Measurements from ENCODE around the gene CNTNAP2.

The CNTNAP2 gene

DNA sequence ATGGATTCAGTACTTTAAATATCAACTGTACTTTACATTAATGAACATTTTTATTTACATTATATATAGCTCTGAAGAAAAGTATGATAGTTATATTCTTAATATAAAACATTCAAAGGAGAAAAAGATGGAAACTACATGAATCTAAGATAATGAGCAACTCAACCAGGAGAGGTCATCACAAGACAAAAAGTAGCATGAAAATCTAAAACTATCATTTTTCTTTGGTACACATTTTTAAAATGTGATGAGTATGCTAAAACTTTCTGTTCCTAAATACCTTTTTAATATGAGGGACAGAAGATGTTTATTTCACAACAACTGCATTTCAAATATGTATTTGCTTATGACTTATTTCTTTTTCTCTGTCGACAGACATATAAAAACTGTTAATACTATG is 2.4 kb downstream of the CNTNAP2 start:
- no peak for DNase-seq (ENCODE audit: extremely low read depth, low read depth)
- TF ChIP-seq, protein P1, sequence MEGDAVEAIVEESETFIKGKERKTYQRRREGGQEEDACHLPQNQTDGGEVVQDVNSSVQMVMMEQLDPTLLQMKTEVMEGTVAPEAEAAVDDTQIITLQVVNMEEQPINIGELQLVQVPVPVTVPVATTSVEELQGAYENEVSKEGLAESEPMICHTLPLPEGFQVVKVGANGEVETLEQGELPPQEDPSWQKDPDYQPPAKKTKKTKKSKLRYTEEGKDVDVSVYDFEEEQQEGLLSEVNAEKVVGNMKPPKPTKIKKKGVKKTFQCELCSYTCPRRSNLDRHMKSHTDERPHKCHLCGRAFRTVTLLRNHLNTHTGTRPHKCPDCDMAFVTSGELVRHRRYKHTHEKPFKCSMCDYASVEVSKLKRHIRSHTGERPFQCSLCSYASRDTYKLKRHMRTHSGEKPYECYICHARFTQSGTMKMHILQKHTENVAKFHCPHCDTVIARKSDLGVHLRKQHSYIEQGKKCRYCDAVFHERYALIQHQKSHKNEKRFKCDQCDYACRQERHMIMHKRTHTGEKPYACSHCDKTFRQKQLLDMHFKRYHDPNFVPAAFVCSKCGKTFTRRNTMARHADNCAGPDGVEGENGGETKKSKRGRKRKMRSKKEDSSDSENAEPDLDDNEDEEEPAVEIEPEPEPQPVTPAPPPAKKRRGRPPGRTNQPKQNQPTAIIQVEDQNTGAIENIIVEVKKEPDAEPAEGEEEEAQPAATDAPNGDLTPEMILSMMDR (IDR thresholded peaks at IDR 0.05; ENCODE audit: low read depth, low read length, missing control alignments): no peak
- no peak overlapping the region for H3K4me3 ChIP-seq (replicated peaks; ENCODE audit: low read depth, low read length)

GRCh38 chr7:146123715-146124114 is 7.1 kb downstream of the CNTNAP2 start:
- no peak overlapping the region for H3K4me3 ChIP-seq (replicated peaks; ENCODE audit: low read depth, low read length)
- no peak for DNase-seq (ENCODE audit: extremely low read depth, low read depth)
- TF ChIP-seq, protein P1 (IDR thresholded peaks at IDR 0.05; ENCODE audit: low read depth, low read length, missing control alignments): no peak

DNA sequence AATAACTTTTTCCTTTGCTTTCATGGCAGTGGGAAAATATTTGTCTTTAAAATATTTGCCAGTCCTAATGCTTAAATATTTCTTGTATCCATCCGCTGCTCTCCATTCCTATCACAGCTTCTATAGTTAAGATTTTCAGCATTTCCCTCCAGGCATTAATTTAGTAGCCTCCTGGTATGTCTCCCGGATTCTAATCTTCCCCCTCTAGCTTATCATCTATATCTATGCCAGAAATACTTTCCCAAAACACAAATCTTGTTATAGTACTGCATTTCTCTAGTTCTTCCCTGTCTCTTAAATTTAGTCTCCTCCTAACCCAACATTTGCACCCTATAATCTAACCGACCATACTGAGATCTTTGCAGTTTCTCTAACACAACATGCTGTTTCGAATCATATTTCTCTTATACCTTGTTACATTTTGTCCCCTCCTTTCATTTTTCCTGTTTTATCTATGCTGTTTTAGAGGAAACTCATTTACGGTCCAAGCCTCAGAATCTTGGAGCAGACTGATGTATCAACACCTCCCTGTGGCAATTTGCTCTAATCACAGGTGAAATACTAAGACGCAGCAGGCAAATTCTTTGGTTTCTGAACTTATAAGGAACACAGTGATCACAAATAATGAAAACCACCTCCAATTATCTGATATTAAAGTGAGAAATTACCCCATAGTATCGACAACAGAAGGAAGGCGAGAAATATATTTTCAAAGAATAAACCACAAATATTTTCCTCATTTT is 10.3 kb downstream of the CNTNAP2 start:
- H3K4me3 ChIP-seq (replicated peaks; ENCODE audit: low read depth, low read length): no peak overlapping the region
- TF ChIP-seq, protein P1 (IDR thresholded peaks at IDR 0.05; ENCODE audit: low read depth, low read length, missing control alignments): no peak
- no peak for DNase-seq (ENCODE audit: extremely low read depth, low read depth)

GRCh38 chr7:146129296-146129695 is 12.7 kb downstream of the CNTNAP2 start:
- DNase-seq (ENCODE audit: extremely low read depth, low read depth): no peak
- TF ChIP-seq, protein P1 (IDR thresholded peaks at IDR 0.05; ENCODE audit: low read depth, low read length, missing control alignments): no peak
- H3K4me3 ChIP-seq (replicated peaks; ENCODE audit: low read depth, low read length): no peak overlapping the region

DNA sequence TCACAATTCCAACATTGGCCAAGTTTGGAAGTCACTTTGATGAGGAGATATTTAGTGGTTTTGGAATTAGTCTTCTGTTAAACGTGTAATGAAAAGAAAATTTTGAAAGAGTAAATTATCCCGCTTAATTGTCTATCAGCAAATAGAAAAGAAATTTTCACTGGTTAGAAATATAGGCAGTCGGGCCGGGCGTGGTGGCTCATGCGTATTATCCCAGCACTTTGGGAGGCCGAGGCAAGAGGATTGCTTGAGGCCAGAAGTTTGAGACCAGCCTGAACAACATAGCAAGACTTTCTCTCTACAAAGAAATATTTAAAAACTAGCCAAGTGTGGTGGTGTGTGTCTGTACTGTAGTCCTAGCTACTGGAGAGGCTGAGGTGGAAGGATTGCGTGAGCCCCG is 13.4 kb downstream of the CNTNAP2 start:
- no peak overlapping the region for H3K4me3 ChIP-seq (replicated peaks; ENCODE audit: low read depth, low read length)

GRCh38 chr7:146131701-146132100 is 15.1 kb downstream of the CNTNAP2 start:
- TF ChIP-seq, protein P1 (IDR thresholded peaks at IDR 0.05; ENCODE audit: low read depth, low read length, missing control alignments): no peak
- H3K4me3 ChIP-seq (replicated peaks; ENCODE audit: low read depth, low read length): no peak overlapping the region
- no peak for DNase-seq (ENCODE audit: extremely low read depth, low read depth)

More for the DNA sequence above, 13.4 kb downstream of the CNTNAP2 start:
- no peak for DNase-seq (ENCODE audit: extremely low read depth, low read depth)
- TF ChIP-seq, protein P1 (IDR thresholded peaks at IDR 0.05; ENCODE audit: low read depth, low read length, missing control alignments): no peak
